GM06990 (cell line): ENCODE results near the gene RDH11.
"Not testable (repeated sequence)": the region's sequence is repeated elsewhere in the genome, so short reads cannot be mapped to it uniquely, and the experiment has no call there.

Source experiments
- DNase-seq: peaks from one replicate; pipeline ENCODE4 v3.0.0-alpha.2; 2011; ENCODE audit not compliant: insufficient read length; ENCODE audit errors: extremely low read depth
- H3K27me3 ChIP-seq: replicated peaks from 2 replicates; pipeline ENCODE4 v1.6.0; 2011; ENCODE audit warnings: low read length; ENCODE audit not compliant: control insufficient read depth, insufficient read depth
- H3K36me3 ChIP-seq: 2 replicates; pipeline ENCODE4 v1.5.1; 2011; ENCODE audit warnings: low read length; ENCODE audit not compliant: control insufficient read depth, insufficient read depth
- H3K4me3 ChIP-seq: replicated peaks from 2 replicates; pipeline ENCODE4 v1.5.1; 2011; ENCODE audit warnings: low read depth, mild to moderate bottlenecking, control low read depth, low read length
- TF ChIP-seq, protein P1 (sequence below): IDR thresholded peaks from 2 replicates; pipeline ENCODE4 v1.5.1; 2011; ENCODE audit warnings: low read length, control low read depth, mild to moderate bottlenecking, inconsistent platforms; ENCODE audit not compliant: insufficient read depth, poor library complexity, severe bottlenecking

The RDH11 gene

GRCh38 chr14:67717048-67717447 is 21.5 kb upstream of the RDH11 start:
- no peak for DNase-seq
- TF ChIP-seq, protein P1, sequence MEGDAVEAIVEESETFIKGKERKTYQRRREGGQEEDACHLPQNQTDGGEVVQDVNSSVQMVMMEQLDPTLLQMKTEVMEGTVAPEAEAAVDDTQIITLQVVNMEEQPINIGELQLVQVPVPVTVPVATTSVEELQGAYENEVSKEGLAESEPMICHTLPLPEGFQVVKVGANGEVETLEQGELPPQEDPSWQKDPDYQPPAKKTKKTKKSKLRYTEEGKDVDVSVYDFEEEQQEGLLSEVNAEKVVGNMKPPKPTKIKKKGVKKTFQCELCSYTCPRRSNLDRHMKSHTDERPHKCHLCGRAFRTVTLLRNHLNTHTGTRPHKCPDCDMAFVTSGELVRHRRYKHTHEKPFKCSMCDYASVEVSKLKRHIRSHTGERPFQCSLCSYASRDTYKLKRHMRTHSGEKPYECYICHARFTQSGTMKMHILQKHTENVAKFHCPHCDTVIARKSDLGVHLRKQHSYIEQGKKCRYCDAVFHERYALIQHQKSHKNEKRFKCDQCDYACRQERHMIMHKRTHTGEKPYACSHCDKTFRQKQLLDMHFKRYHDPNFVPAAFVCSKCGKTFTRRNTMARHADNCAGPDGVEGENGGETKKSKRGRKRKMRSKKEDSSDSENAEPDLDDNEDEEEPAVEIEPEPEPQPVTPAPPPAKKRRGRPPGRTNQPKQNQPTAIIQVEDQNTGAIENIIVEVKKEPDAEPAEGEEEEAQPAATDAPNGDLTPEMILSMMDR, result no peak

GRCh38 chr14:67710209-67710608 is 14.6 kb upstream of the RDH11 start:
- no peaks in the 10 kb centered on the region for H3K27me3 ChIP-seq
- TF ChIP-seq, protein P1, result no peak
- no peaks in the 10 kb centered on the region for H3K36me3 ChIP-seq
- H3K4me3 ChIP-seq, result no peak overlapping the region
- no peak for DNase-seq

More at GRCh38 chr14:67717048-67717447, 21.5 kb upstream of the RDH11 start:
- Histone ChIP-seq H3K27me3 (no peaks in the 10 kb centered on the region; the same call in 1 of the 2 replicates), H3K4me3 (no peak overlapping the region), H3K36me3 (no peaks in the 10 kb centered on the region)

DNA sequence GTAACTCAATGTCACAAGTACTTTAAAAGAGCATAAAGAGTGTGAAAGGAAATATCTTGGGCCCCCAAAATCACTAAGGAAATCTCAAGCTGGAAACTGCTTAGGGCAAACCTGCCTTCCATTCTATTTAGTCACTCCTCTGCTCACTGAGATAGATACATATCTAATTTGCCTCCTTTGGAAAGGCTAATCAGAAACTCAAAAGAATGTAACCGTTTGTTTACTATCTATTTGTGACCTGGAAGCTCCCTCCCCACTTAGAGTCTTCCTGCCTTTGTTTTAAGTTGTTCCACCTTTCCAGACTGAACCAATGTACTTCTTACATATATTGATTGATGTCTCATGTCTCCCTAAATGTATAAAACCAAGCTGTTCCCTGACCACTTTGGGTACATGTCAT is 14.2 kb upstream of the RDH11 start:
- not testable (repeated sequence) for H3K36me3 ChIP-seq, DNase-seq, H3K4me3 ChIP-seq, H3K27me3 ChIP-seq

DNA sequence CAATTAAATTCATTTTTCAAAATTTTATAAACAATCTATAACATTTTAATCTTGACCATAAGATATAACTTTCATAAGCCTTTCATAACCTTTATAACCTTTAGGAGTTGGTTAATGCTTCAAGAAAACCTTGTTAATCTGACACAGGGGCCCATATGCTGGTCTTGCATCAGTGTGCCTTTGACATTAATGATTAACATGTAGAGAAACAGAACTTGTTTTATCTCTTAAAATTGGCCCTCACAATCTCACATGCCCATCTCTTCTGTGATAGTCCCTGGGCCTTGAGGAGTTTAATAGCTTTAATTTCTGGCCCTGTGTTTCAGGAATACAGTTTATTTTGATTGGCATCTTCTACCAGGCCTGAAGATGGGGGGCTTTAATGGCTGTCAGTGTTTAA is 13.8 kb upstream of the RDH11 start:
- not testable (repeated sequence) for H3K27me3 ChIP-seq, H3K4me3 ChIP-seq, H3K36me3 ChIP-seq, DNase-seq

DNA sequence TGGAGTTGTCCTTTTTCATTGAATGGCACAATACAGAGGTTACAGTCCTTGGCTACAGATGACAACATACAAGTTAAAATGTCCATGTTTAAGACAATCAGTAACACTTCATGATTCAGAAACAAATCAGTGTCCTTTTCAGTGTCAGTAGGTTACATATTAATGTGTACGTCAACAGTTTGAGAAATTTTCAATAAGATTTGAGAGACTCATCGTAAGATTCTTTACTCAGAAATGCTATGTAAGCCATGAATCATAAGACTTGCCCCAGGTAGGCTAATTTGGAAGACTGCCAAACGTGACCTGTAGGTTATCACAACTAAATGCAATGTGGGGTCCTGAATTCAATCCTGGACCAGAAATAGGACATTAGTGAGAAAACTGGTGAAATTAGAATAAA is 9.6 kb upstream of the RDH11 start:
- DNase-seq, result no peak
- TF ChIP-seq, protein P1, result no peak
- Histone ChIP-seq H3K27me3 (no peaks in the 10 kb centered on the region), H3K4me3 (no peak overlapping the region), H3K36me3 (no peaks in the 10 kb centered on the region)

GRCh38 chr14:67704484-67705089 is 9.0 kb upstream of the RDH11 start:
- H3K36me3 ChIP-seq, result no peaks in the 10 kb centered on the region
- H3K27me3 ChIP-seq, result no peaks in the 10 kb centered on the region
- peak; percentile 39 for DNase-seq
- H3K4me3 ChIP-seq, result no peak overlapping the region
- TF ChIP-seq, protein P1, result peak; percentile 64

GRCh38 chr14:67703997-67704396 is 8.4 kb upstream of the RDH11 start:
- TF ChIP-seq, protein P1, result no peak
- no peak for DNase-seq
- Histone ChIP-seq H3K4me3 (no peak overlapping the region), H3K36me3 (no peaks in the 10 kb centered on the region), H3K27me3 (no peaks in the 10 kb centered on the region)

- not testable (repeated sequence) for H3K27me3 ChIP-seq, DNase-seq, H3K4me3 ChIP-seq, H3K36me3 ChIP-seq
Measured at GRCh38 chr14:67701492-67701891, 5.9 kb upstream of the RDH11 start, which contains the start of gene RDH12. Gene RDH12 (plus strand): TSS chr14:67701886. CDS start chr14:67722643, 20,757 bp downstream.
